ENCODE measurements around the gene CLCA1.

DNA sequence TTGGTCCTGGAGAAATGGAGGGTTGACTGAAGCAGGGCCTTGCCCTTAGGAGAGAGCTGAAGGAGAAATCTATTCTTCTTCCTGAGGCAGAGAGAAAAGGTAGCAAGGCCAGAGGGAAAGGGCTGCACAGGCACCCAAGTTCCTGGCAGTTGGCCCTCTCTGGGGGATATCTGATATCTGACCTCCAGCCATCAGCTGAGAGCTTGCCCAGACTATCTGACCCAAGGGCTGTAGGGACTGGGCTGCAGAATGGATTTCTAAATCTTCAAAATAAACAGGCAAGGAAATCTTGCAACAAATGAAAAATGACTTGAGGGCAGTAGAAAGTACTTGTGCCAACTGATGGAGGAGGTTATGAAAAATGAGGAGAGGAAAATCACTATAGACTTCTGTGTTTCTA is 45.3 kb upstream of the CLCA1 start:
- TF ChIP-seq, protein P1, sequence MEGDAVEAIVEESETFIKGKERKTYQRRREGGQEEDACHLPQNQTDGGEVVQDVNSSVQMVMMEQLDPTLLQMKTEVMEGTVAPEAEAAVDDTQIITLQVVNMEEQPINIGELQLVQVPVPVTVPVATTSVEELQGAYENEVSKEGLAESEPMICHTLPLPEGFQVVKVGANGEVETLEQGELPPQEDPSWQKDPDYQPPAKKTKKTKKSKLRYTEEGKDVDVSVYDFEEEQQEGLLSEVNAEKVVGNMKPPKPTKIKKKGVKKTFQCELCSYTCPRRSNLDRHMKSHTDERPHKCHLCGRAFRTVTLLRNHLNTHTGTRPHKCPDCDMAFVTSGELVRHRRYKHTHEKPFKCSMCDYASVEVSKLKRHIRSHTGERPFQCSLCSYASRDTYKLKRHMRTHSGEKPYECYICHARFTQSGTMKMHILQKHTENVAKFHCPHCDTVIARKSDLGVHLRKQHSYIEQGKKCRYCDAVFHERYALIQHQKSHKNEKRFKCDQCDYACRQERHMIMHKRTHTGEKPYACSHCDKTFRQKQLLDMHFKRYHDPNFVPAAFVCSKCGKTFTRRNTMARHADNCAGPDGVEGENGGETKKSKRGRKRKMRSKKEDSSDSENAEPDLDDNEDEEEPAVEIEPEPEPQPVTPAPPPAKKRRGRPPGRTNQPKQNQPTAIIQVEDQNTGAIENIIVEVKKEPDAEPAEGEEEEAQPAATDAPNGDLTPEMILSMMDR (IDR thresholded peaks at IDR 0.05), result no peak
- TF ChIP-seq EZH2 (IDR thresholded peaks at IDR 0.05), result no peak
